ENCODE measurements around the gene MRPL58. TPM values are rescaled to one million over a fixed set of nuclear protein-coding genes. Genes with fewer than 3 reads are reported as not detected.

The MRPL58 gene
- total and polyA plus RNA-seq, 2 experiments from 2014 or later, result 44.8 to 48.4 TPM

DNA sequence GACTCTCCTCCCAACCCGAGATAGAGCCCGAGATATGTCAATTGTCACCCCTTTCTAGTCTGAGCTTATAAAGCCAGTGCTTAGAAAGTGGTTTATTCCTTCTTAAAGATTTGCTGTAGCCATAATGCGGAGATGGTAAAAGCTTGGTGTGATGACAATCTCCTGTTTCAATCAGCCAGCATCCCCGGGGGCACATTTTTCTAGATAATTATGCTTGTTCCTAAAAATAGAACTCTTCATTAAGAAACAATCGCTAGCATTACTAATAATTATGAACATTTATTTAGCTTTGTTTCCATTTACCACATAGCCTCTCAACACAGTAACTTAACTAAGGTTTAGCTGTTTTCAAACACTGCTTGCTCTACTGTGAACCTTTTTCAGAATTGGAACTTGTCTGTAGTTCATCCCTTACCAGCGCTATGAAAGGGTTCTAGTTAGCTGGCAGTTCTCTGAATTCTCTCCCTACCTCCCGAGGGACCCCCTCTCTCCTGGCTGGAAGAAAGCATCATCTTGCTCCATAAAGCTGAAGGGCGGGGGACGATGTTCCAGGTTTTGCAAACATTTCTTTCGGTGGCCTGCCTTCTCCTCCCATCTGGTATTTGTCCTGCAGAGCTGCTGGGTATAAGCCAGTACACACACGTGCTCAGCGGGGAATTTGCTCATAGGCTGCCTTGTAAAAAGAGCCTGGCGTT lies 922 bp upstream of the MRPL58 start:
- DNase-seq (ENCODE audit: low read depth in 1 of 2, low spot score in 1 of 2), result peak in 1 of 2 donors; percentile 88
- Histone ChIP-seq H3K27me3 (no peaks in the 10 kb centered on the region), H3K36me3 (no peaks in the 10 kb centered on the region), H3K27ac (peak overlapping the region; percentile 91), H3K4me1 (ENCODE audit: low read depth) (peaks cover 4% of the 10 kb centered on the region), H3K9me3 (ENCODE audit: low read depth) (no peaks in the 10 kb centered on the region), H3K4me3 (peak overlapping the region; percentile 55)
- TF ChIP-seq, protein P1, sequence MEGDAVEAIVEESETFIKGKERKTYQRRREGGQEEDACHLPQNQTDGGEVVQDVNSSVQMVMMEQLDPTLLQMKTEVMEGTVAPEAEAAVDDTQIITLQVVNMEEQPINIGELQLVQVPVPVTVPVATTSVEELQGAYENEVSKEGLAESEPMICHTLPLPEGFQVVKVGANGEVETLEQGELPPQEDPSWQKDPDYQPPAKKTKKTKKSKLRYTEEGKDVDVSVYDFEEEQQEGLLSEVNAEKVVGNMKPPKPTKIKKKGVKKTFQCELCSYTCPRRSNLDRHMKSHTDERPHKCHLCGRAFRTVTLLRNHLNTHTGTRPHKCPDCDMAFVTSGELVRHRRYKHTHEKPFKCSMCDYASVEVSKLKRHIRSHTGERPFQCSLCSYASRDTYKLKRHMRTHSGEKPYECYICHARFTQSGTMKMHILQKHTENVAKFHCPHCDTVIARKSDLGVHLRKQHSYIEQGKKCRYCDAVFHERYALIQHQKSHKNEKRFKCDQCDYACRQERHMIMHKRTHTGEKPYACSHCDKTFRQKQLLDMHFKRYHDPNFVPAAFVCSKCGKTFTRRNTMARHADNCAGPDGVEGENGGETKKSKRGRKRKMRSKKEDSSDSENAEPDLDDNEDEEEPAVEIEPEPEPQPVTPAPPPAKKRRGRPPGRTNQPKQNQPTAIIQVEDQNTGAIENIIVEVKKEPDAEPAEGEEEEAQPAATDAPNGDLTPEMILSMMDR (IDR thresholded peaks at IDR 0.05; ENCODE audit: low read depth, low read length), result no peak

DNA sequence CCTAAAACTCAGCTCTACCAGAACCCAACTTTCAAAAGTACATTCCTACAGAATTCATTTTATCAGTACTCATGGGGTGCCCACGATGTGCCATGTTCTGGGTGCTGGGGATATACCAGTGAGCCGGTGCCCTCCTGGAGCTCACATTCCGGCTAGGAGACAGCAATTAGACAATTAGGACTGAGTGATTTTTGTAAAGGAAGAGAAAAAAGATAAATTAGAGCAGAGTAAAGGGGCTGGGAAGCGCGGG lies 449 bp upstream of the MRPL58 start:
- no peak for DNase-seq (ENCODE audit: low read depth in 1 of 2, low spot score in 1 of 2)
- no peaks in the 10 kb centered on the region for H3K36me3 ChIP-seq
- peaks cover 4% of the 10 kb centered on the region for H3K4me1 ChIP-seq (ENCODE audit: low read depth)
- peak overlapping the region; percentile 91 for H3K27ac ChIP-seq
- TF ChIP-seq, protein P1 (IDR thresholded peaks at IDR 0.05; ENCODE audit: low read depth, low read length), result no peak
- H3K4me3 ChIP-seq, result peak overlapping the region; percentile 55
- no peaks in the 10 kb centered on the region for H3K27me3 ChIP-seq
- no peaks in the 10 kb centered on the region for H3K9me3 ChIP-seq (ENCODE audit: low read depth)

DNA sequence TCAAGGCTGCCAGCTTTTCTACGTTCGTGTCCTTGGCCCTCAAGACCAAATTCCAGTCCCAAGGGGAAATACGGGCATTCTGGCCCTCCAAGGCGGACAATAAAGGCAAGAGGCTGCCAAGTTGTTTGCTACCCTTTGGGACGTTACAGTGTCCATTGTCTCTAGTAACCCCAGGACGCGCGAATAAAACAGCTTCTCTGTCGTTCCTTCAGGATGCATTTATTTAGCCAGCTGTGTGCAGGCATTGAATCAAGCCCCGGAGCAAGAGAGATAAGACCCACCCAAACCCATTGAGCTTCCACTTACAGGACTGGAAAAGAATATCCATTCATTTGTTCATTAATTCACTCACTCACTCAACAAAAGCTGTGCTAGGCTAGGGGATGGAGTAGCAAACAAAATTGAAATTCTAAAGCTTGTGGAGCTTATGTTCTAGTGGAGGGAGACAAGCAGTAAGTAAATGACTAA lies 656 bp downstream of the MRPL58 start:
- Histone ChIP-seq H3K9me3 (ENCODE audit: low read depth) (no peaks in the 10 kb centered on the region), H3K27ac (peak overlapping the region; percentile 91), H3K27me3 (no peaks in the 10 kb centered on the region), H3K4me1 (ENCODE audit: low read depth) (peaks cover 4% of the 10 kb centered on the region), H3K4me3 (peak overlapping the region; percentile 55), H3K36me3 (no peaks in the 10 kb centered on the region)
- no peak for DNase-seq (ENCODE audit: low read depth in 1 of 2, low spot score in 1 of 2)
- TF ChIP-seq, protein P1 (IDR thresholded peaks at IDR 0.05; ENCODE audit: low read depth, low read length), result no peak

DNA sequence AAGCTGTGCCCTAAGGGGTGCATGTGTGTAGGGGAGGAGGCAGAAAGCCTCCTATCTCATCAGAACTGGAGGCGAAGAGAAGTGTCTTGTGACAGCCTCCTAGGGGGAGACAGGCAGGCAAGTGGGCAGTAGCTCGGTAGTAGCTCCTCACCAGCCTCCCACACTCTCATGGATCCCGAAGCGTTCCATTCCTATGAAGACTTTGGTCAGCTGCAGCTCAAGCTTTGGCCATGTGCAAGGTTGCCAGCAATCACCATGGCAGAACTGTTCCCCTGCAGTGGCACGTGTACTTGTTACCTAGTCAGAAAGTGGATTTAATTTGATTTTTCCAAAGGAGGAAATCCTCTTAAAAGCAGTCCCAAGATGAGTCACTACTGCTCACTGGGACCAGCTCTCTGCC lies 6.7 kb downstream of the MRPL58 start:
- Histone ChIP-seq H3K9me3 (ENCODE audit: low read depth) (no peaks in the 10 kb centered on the region), H3K27me3 (no peaks in the 10 kb centered on the region), H3K4me3 (no peak overlapping the region), H3K4me1 (ENCODE audit: low read depth) (no peaks in the 10 kb centered on the region), H3K36me3 (peaks cover 2% of the 10 kb centered on the region), H3K27ac (no peak overlapping the region)
- TF ChIP-seq, protein P1 (IDR thresholded peaks at IDR 0.05; ENCODE audit: low read depth, low read length), result no peak
- no peak for DNase-seq (ENCODE audit: low read depth in 1 of 2, low spot score in 1 of 2)

DNA sequence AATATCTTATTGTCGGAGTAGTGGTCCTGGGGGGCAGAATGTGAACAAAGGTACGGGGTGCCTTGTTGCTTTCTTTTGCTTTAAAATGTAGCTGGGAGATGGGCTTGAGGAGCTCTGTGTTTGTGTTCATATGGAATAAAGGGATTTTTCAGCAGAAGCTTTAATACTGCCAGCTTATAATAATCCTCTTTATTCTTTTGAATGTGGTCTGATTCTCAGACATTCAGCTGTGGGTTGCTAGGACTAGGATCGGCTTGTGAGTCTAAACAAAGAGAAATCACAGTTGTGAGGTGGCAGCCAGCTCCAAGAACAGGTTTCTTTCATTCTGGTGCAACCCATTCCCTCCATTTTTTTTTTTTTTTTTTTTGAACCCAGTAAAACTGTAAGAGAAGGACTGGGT lies 7.2 kb downstream of the MRPL58 start:
- H3K4me3 ChIP-seq, result no peak overlapping the region
- DNase-seq (ENCODE audit: low read depth in 1 of 2, low spot score in 1 of 2), result no peak
- H3K27me3 ChIP-seq, result no peaks in the 10 kb centered on the region
- TF ChIP-seq, protein P1 (IDR thresholded peaks at IDR 0.05; ENCODE audit: low read depth, low read length), result no peak
- H3K9me3 ChIP-seq (ENCODE audit: low read depth), result no peaks in the 10 kb centered on the region
- peaks cover 2% of the 10 kb centered on the region for H3K36me3 ChIP-seq
- no peak overlapping the region for H3K27ac ChIP-seq
- no peaks in the 10 kb centered on the region for H3K4me1 ChIP-seq (ENCODE audit: low read depth)
